ENCODE data around the gene BTRC.
"Not testable (repeated sequence)": the region's sequence is repeated elsewhere in the genome, so short reads cannot be mapped to it uniquely, and the experiment has no call there.

GRCh38 chr10:101327454-101327853 lies 26.5 kb upstream of the BTRC start:
- TF ChIP-seq, protein P1, sequence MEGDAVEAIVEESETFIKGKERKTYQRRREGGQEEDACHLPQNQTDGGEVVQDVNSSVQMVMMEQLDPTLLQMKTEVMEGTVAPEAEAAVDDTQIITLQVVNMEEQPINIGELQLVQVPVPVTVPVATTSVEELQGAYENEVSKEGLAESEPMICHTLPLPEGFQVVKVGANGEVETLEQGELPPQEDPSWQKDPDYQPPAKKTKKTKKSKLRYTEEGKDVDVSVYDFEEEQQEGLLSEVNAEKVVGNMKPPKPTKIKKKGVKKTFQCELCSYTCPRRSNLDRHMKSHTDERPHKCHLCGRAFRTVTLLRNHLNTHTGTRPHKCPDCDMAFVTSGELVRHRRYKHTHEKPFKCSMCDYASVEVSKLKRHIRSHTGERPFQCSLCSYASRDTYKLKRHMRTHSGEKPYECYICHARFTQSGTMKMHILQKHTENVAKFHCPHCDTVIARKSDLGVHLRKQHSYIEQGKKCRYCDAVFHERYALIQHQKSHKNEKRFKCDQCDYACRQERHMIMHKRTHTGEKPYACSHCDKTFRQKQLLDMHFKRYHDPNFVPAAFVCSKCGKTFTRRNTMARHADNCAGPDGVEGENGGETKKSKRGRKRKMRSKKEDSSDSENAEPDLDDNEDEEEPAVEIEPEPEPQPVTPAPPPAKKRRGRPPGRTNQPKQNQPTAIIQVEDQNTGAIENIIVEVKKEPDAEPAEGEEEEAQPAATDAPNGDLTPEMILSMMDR (IDR thresholded peaks at IDR 0.05), result not testable (repeated sequence)
- TF ChIP-seq POLR2AphosphoS5, POLR2A (IDR thresholded peaks at IDR 0.05): not testable (repeated sequence)

Data from prostate gland (tissue), 2 donors.